Measurements from ENCODE around the gene GTPBP10. TPM values are rescaled to one million over a fixed set of nuclear protein-coding genes. Genes with fewer than 3 reads are reported as not detected.

GTPBP10 gene
- total RNA-seq, 1 donor from 2014 or later, result 20.8 TPM

DNA sequence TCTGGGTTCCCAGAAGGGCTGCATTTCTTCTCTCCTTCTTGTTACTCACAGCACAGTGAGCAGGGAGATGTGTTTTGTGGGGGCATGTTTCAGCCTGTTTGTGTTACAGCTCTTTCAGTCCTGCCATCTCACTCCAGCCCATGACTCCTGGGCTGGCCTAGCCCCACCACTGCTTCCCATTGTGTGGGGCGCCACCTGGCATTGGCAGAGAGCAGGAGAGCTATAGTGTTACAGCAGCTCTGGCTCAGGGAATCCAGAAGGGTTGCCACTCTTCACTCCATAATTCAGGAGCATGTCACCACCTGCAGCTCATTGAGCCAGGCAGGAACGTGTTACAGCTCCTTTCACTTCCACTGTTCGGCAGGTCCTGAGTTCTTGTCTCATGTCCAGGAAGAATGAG is 86.7 kb downstream of the GTPBP10 start:
- H3K4me3 Mint-ChIP-seq, result no peak overlapping the region
- DNase-seq (ENCODE audit: low spot score in 2 of 2, unreplicated experiment in 2 of 2), result no peak
- TF ChIP-seq, protein P1, sequence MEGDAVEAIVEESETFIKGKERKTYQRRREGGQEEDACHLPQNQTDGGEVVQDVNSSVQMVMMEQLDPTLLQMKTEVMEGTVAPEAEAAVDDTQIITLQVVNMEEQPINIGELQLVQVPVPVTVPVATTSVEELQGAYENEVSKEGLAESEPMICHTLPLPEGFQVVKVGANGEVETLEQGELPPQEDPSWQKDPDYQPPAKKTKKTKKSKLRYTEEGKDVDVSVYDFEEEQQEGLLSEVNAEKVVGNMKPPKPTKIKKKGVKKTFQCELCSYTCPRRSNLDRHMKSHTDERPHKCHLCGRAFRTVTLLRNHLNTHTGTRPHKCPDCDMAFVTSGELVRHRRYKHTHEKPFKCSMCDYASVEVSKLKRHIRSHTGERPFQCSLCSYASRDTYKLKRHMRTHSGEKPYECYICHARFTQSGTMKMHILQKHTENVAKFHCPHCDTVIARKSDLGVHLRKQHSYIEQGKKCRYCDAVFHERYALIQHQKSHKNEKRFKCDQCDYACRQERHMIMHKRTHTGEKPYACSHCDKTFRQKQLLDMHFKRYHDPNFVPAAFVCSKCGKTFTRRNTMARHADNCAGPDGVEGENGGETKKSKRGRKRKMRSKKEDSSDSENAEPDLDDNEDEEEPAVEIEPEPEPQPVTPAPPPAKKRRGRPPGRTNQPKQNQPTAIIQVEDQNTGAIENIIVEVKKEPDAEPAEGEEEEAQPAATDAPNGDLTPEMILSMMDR (IDR thresholded peaks at IDR 0.05; ENCODE audit: unreplicated experiment), result no peak
- peaks cover 39% of the 10 kb centered on the region for H3K9me3 Mint-ChIP-seq
- H3K27ac Mint-ChIP-seq, result no peak overlapping the region
- peaks cover 4% of the 10 kb centered on the region for H3K27me3 Mint-ChIP-seq (ENCODE audit: low read depth)
- H3K4me1 Mint-ChIP-seq, result peaks cover 12% of the 10 kb centered on the region
- H3K36me3 Mint-ChIP-seq, result no peaks in the 10 kb centered on the region

Other genes with a start within 250 kb of the GTPBP10 start
- gene STEAP1, start 192.2 kb upstream of the GTPBP10 start, total RNA-seq, result 0.27 to 0.43 TPM (median 0.42 TPM) in 3 replicates
- gene STEAP2, start 135.0 kb upstream of the GTPBP10 start, total RNA-seq, result 2.9 to 3.4 TPM (median 3.1 TPM) in 3 replicates
- gene CFAP69, start 101.5 kb upstream of the GTPBP10 start, total RNA-seq, result 3.7 to 4.8 TPM (median 4.6 TPM) in 3 replicates
- gene FAM237B, start 25.4 kb upstream of the GTPBP10 start, total RNA-seq, result not detected in 3 replicates
- 33.1 to 35.8 TPM (median 33.5 TPM) in 3 replicates for gene CLDN12, start 56.7 kb downstream of the GTPBP10 start, total RNA-seq
- not detected in 3 replicates for gene PTTG1IP2, start 122.9 kb downstream of the GTPBP10 start, total RNA-seq
- gene CDK14, start 249.6 kb downstream of the GTPBP10 start, total RNA-seq, result 64.6 to 70.4 TPM (median 68.5 TPM) in 3 replicates

All from mesothelial cell of epicardium (in vitro differentiated cells).